SK-N-MC (cell line): Measurements from ENCODE around the gene ZDHHC16.

Experiments
- DNase-seq: peaks from one replicate; pipeline ENCODE4 v3.0.0-alpha.2; 2011; ENCODE audit warnings: low read depth, low spot score
- H3K27ac ChIP-seq: fragments of 200-600 bp; sonication (generic); 2 replicates; pipeline ENCODE4 v1.5.1; 2016; ENCODE audit warnings: mixed run types
- H3K36me3 ChIP-seq: fragments of 200-600 bp; sonication (generic); 2 replicates; pipeline ENCODE4 v1.6.1; 2017; ENCODE audit warnings: antibody characterized with exemption, low read length, mixed read lengths; ENCODE audit not compliant: insufficient read depth
- H3K4me3 ChIP-seq: fragments of 200-600 bp; sonication (generic); 2 replicates; pipeline ENCODE4 v1.5.1; 2016
- H3K9ac ChIP-seq: fragments of 200-600 bp; sonication (generic); 2 replicates; pipeline ENCODE4 v1.8.0; 2017; ENCODE audit warnings: mixed run types, mixed read lengths; ENCODE audit not compliant: insufficient read length
- H3K9me3 ChIP-seq: fragments of 200-600 bp; sonication (generic); 2 replicates; pipeline ENCODE4 v1.6.1; 2017; ENCODE audit warnings: low read depth, mild to moderate bottlenecking, antibody characterized with exemption, low read length, moderate library complexity, mixed read lengths
- EZH2 ChIP-seq: fragments of 200-600 bp; sonication (generic); IDR thresholded peaks from one replicate; pipeline ENCODE4 v1.6.1; 2017; ENCODE audit warnings: antibody characterized with exemption
- FOXP2 ChIP-seq: optimal IDR thresholded peaks from 2 replicates; pipeline ENCODE3; 2011; ENCODE audit warnings: mild to moderate bottlenecking, moderate library complexity; ENCODE audit not compliant: insufficient read depth; ENCODE audit errors: extremely low read length, control extremely low read depth
- POLR2AphosphoS5 ChIP-seq: IDR thresholded peaks from 2 replicates; pipeline ENCODE4 v1.6.1; 2012; ENCODE audit warnings: mild to moderate bottlenecking, low read depth, low read length, borderline replicate concordance

The ZDHHC16 gene

DNA sequence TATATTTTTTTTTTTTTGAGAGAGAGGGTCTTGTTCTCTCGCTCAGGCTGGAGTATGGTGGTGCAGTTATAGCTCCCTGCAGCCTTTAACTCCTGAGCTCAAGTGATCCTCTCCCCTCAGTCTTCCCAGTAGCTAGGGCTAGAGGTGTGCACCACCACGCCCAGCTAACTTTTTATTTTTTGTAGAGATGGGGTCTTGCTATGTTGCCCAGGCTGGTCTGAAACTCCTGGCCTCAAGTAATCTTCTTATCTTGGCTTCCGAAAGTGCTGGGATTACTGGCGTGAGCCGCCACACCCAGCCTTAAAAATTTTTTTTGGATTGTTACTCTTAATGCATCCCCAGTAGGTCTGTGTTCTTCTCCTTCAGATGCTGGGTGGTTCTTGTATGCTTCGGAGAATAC, 56.9 kb downstream of the ZDHHC16 start:
- no peak overlapping the region for H3K9ac ChIP-seq
- TF ChIP-seq POLR2AphosphoS5 (no peak), EZH2 (no peak), FOXP2 (no peak)
- H3K9me3 ChIP-seq: no peaks in the 10 kb centered on the region
- no peak for DNase-seq
- no peaks in the 10 kb centered on the region for H3K36me3 ChIP-seq
- no peak overlapping the region for H3K27ac ChIP-seq
- H3K4me3 ChIP-seq: no peak overlapping the region

DNA sequence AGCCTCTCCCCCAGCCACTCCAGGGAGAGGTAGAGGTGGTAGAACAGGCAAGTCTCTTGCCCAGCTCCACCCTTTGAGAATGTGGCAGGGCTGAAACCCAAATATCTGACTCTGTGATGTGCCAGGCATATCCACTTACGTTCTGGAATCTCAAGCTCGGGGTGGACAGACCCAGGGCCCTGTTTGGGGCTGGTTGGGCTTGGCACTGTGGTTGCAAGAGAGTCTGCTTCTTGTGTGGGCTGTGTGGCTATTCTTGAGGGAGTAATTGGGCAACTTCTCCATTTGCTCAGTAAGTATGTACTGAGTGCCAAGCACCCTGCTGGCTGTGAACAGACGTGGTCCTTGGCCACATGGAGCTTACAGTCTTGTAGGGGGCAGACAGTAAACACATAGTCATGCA, 57.4 kb downstream of the ZDHHC16 start:
- no peak for DNase-seq
- H3K27ac ChIP-seq: no peak overlapping the region
- no peaks in the 10 kb centered on the region for H3K36me3 ChIP-seq
- no peak for TF ChIP-seq POLR2AphosphoS5
- TF ChIP-seq FOXP2: no peak
- no peak for TF ChIP-seq EZH2
- no peak overlapping the region for H3K9ac ChIP-seq
- H3K4me3 ChIP-seq: no peak overlapping the region
- no peaks in the 10 kb centered on the region for H3K9me3 ChIP-seq

DNA sequence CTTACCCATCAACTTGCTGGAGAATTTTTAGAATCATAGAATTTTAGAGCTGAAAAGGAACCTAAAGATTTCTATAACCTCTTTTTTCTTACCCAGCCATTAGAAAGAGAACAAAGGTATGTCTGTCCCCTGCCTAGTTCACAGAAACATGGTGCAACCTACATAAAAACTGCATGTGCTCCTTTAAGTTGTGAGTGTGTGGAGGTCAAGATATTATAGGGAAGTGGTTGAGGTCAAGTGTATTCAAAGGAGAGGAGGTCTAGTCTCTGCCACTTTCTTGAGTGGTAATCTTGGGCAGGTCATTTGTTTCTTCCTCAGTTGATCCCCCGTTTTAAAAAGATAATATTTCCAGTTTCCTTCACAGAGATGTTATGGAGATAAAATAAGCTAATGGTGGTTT, 59.2 kb downstream of the ZDHHC16 start:
- H3K27ac ChIP-seq: no peak overlapping the region
- TF ChIP-seq POLR2AphosphoS5 (no peak), EZH2 (no peak), FOXP2 (no peak)
- H3K4me3 ChIP-seq: no peak overlapping the region
- H3K36me3 ChIP-seq: no peaks in the 10 kb centered on the region
- no peak overlapping the region for H3K9ac ChIP-seq
- no peak for DNase-seq
- H3K9me3 ChIP-seq: no peaks in the 10 kb centered on the region

DNA sequence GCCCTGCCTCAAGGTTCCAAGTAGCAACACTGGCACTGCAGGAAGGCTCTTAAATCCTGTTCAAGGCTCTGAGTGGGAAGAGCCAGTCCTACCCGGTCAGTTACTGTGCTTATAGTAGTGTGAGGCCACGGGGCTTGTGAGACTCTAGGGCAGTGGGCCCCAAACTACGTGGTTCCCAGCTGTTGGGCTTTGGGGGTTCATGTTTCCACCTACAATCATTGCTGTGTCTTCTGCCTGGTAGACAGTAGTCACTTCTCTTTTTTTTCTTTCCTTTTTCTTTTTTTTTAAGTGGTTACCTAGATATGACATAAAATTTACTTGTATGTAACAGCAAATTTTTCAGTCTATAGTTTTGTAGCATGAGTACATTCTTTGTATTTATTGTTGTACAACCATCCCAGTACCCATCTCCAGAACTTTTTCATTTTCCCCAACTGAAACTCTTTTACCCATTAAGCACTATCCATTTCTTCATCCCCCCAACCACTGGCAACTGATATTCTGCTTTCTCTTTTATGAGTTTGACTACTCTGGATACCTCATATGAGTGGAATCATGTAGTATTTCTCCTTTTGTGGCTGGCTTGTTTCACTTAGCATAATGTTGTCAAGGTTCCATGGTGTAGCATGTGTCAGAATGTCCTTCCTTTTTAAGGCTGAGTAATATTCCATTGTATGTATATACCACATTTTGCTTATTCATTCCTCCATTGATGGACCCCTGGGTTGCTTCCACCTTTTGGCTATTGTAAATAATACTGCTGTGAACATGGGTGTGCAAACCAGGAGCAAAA, 60.4 kb downstream of the ZDHHC16 start:
- H3K9me3 ChIP-seq: no peaks in the 10 kb centered on the region
- no peaks in the 10 kb centered on the region for H3K36me3 ChIP-seq
- H3K27ac ChIP-seq: no peak overlapping the region
- H3K4me3 ChIP-seq: no peak overlapping the region
- H3K9ac ChIP-seq: no peak overlapping the region
- no peak for TF ChIP-seq POLR2AphosphoS5
- no peak for TF ChIP-seq FOXP2
- no peak for TF ChIP-seq EZH2
- no peak for DNase-seq
